Measurements from ENCODE around the gene DLG2.

- TF ChIP-seq SMC3 (IDR thresholded peaks at IDR 0.05; ENCODE audit: low read depth, low read length) (no peak), CTCF (conservative IDR thresholded peaks at IDR 0.05; ENCODE audit: low read depth, low read length) (no peak), POLR2A (IDR thresholded peaks at IDR 0.05; ENCODE audit: low read depth, low read length) (no peak), MAZ (IDR thresholded peaks at IDR 0.05; ENCODE audit: borderline replicate concordance, low read depth, low read length) (no peak), FOS (IDR thresholded peaks at IDR 0.05; ENCODE audit: low read depth, low read length) (no peak), RFX5 (IDR thresholded peaks at IDR 0.05; ENCODE audit: low read depth, low read length) (no peak), RCOR1 (IDR thresholded peaks at IDR 0.05; ENCODE audit: insufficient replicate concordance, low read length) (no peak), USF2 (IDR thresholded peaks at IDR 0.05; ENCODE audit: low read depth, low read length) (no peak), NFE2L2 (IDR thresholded peaks at IDR 0.05; ENCODE audit: low read depth, low read length) (no peak), MXI1 (IDR thresholded peaks at IDR 0.05; ENCODE audit: borderline replicate concordance, low read depth, low read length) (no peak)
These were observed 907.1 kb downstream of the DLG2 start for GRCh38 chr11:84719935-84720577.

All from IMR-90 (cell line).